ENCODE data around the gene GDPD4.

DNA sequence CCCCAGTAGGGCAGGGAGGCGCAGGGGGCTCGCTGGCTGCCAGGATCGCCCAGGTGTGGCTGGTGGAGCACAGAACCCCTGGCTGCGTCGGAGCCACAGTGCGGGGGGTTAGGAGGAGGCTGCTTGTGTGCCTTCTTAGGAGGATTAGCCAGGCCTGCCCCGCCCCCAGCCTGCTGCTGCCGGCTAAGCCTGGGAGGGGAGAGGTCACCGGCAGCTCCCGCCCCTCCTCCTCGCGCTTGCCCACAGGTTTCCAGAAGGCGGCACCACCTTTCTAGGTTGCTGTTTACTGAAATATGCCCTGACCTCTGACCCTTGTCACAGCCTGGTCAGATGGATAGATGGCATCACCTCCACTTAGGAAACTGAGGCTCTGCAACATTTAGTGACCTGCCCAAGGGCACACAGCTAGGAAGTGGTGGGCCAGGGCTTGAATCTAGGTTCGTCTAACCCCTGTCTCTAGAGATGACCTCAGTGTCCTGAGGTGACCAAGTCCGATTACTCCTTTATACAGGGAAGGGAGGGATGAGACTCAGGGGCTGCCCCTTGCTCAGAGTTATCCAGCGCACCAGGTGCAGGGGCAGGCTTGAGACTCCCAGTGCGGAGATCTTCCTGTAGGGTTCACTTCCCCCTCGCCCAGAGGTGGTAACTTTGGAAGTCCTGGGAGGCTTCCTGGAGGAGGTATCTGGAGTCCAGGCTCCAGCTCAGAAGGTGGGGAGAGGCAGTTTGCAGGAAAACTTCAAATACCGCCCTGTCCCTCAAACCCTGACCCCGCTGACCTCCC, 129.4 kb downstream of the GDPD4 start:
- TF ChIP-seq CTCF (IDR thresholded peaks at IDR 0.05; ENCODE audit: insufficient read depth, low read length, poor library complexity, severe bottlenecking) (no peak), EZH2phosphoT487 (conservative IDR thresholded peaks at IDR 0.05; ENCODE audit: low read length) (no peak)

Measured in SU-DHL-6 (cell line).